MCF 10A (cell line): ENCODE results near the gene MORC1. TPM values are rescaled to one million over a fixed set of nuclear protein-coding genes. Genes with fewer than 3 reads are reported as not detected.

Experiments used
- BruUV-seq: library from RNA; stranded (reverse); fragments of 400-500 nt; replicated peaks from 2 replicates; lab custom pipeline; 2021; lab: Mats Ljungman, UMichigan
- CTCF ChIA-PET: fragments of 300-600 bp; sonication (Branson Sonifier 250); formaldehyde crosslinking; extraction: SDS; loops from one replicate; lab custom pipeline; 2021; ENCODE audit warnings: antibody characterized with exemption, inconsistent platforms; lab: Yijun Ruan, JAX
- POLR2A ChIA-PET: fragments of 300-600, 350-650 bp; sonication (Branson Sonifier 250); formaldehyde crosslinking; extraction: SDS; loops from one replicate; lab custom pipeline; 2020; ENCODE audit warnings: antibody characterized with exemption, inconsistent platforms; lab: Yijun Ruan, JAX
- DNase-seq: peaks from one replicate; pipeline ENCODE4 v3.0.0-alpha.2; 2018; ENCODE audit not compliant: unreplicated experiment
- H3K27ac Mint-ChIP-seq: one replicate; pipeline ENCODE4 v1.8.0; 2022; ENCODE audit warnings: mild to moderate bottlenecking, low read depth, mixed read lengths; ENCODE audit not compliant: unreplicated experiment
- H3K27me3 Mint-ChIP-seq: one replicate; pipeline ENCODE4 v1.8.0; 2022; ENCODE audit warnings: mixed read lengths; ENCODE audit not compliant: insufficient read depth, unreplicated experiment
- H3K36me3 Mint-ChIP-seq: one replicate; pipeline ENCODE4 v1.8.0; 2022; ENCODE audit warnings: mild to moderate bottlenecking, moderate library complexity, mixed read lengths; ENCODE audit not compliant: insufficient read depth, unreplicated experiment
- H3K4me1 Mint-ChIP-seq: one replicate; pipeline ENCODE4 v1.8.0; 2022; ENCODE audit warnings: mixed read lengths; ENCODE audit not compliant: insufficient read depth, unreplicated experiment
- H3K4me3 Mint-ChIP-seq: one replicate; pipeline ENCODE4 v1.8.0; 2022; ENCODE audit warnings: mild to moderate bottlenecking, moderate library complexity, mixed read lengths; ENCODE audit not compliant: unreplicated experiment
- H3K9me3 Mint-ChIP-seq: one replicate; pipeline ENCODE4 v1.8.0; 2022; ENCODE audit warnings: mixed read lengths; ENCODE audit not compliant: unreplicated experiment
- intact Hi-C: fragments of 100-400 bp; cut with micrococcal nuclease; formaldehyde crosslinking; loops from 2 replicates; pipeline ENCODE4 v1.14.1; 2022
- total RNA-seq: library from RNA; stranded (reverse); gene quantifications from 2 replicates; pipeline ENCODE4 v1.2.3, GENCODE V29; 2022
- TF ChIP-seq, protein P1 (sequence below): fragments of 200-600 bp; IDR thresholded peaks from one replicate; pipeline ENCODE4 v1.8.0; 2022; ENCODE audit warnings: antibody characterized with exemption, mild to moderate bottlenecking; ENCODE audit not compliant: unreplicated experiment

MORC1 gene
- total RNA-seq, 1 experiment from 2014 or later: not detected

DNA sequence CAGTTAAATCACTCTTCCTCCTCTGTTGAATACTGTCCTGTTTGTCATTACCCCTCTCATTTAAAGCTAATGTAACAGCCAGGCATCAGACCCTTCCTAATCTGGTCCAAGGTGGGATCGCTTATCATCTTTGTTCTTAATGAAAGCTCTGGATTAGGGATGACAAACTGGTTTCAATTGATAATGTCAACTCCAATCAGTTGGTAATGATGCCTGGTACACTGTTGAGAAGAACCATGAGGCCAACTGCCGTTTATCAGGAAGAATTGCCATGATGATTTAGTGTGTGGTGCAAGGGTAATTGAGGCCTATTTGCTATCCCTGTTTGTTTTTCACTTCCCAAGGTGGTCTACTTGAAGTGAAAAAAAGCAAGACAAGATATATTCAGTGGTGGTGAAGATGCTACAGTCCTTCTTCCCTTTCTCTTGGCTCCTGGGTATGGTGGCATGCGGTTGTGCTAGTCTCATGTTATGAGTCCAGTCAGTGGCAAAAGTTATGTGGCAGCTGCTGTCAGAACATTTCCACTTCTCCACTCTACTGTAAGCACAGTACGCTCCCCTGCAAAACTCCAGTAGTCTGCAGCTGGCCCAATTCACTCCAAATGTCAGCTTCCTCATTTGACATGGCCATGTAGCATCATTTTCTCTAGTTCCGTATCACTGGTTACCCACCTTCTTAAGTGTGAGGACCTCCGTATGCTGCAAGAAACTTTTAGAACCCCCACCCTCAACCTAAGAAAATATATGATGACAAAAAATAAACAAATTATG, 72.5 kb downstream of the MORC1 start:
- no peaks in the 10 kb centered on the region for H3K27me3 Mint-ChIP-seq
- no peak overlapping the region for H3K27ac Mint-ChIP-seq
- no peaks in the 10 kb centered on the region for H3K36me3 Mint-ChIP-seq
- POLR2A ChIA-PET: no interaction called here
- H3K4me3 Mint-ChIP-seq: no peak overlapping the region
- no peaks in the 10 kb centered on the region for H3K4me1 Mint-ChIP-seq
- CTCF ChIA-PET: interaction anchor here (0.9 to 1.7 kb wide), 2 partner anchors 20 to 22 kb away, joined by 3 to 8 read pairs; no protein-coding TSS in a partner anchor
- intact Hi-C loops: no loop called here
- no peaks in the 10 kb centered on the region for H3K9me3 Mint-ChIP-seq
- BruUV-seq: no TSS peak
- TF ChIP-seq, protein P1, sequence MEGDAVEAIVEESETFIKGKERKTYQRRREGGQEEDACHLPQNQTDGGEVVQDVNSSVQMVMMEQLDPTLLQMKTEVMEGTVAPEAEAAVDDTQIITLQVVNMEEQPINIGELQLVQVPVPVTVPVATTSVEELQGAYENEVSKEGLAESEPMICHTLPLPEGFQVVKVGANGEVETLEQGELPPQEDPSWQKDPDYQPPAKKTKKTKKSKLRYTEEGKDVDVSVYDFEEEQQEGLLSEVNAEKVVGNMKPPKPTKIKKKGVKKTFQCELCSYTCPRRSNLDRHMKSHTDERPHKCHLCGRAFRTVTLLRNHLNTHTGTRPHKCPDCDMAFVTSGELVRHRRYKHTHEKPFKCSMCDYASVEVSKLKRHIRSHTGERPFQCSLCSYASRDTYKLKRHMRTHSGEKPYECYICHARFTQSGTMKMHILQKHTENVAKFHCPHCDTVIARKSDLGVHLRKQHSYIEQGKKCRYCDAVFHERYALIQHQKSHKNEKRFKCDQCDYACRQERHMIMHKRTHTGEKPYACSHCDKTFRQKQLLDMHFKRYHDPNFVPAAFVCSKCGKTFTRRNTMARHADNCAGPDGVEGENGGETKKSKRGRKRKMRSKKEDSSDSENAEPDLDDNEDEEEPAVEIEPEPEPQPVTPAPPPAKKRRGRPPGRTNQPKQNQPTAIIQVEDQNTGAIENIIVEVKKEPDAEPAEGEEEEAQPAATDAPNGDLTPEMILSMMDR: no peak
- DNase-seq: no peak

DNA sequence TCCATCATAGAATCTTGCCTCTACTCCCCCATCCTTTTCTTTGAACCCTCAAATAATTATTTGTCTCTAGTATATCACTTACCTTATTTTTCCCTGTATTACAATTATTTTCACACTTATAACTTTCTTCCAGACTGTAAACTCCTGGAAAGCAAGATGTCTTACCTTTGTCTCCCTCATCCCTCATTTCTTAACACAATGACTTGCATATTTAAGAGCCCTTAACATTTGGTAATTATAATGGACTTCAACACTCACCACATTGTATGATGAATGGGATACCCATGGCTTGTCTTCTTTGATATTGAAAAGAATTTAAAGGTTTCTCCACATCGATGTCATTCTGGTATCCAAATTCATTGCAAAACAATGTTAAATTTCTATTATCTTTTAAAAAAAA, 82.9 kb downstream of the MORC1 start:
- Mint-ChIP-seq H3K27me3 (no peaks in the 10 kb centered on the region), H3K36me3 (no peaks in the 10 kb centered on the region), H3K27ac (no peak overlapping the region), H3K4me1 (no peaks in the 10 kb centered on the region), H3K9me3 (peaks cover 11% of the 10 kb centered on the region), H3K4me3 (no peak overlapping the region)
- intact Hi-C loops: no loop called here
- DNase-seq: no peak
- no TSS peak for BruUV-seq
- POLR2A ChIA-PET: no interaction called here
- TF ChIP-seq, protein P1: no peak
- CTCF ChIA-PET: interaction anchor here (1.8 kb wide), 1 partner anchor 11 kb away, joined by 12 read pairs; no protein-coding TSS in a partner anchor

DNA sequence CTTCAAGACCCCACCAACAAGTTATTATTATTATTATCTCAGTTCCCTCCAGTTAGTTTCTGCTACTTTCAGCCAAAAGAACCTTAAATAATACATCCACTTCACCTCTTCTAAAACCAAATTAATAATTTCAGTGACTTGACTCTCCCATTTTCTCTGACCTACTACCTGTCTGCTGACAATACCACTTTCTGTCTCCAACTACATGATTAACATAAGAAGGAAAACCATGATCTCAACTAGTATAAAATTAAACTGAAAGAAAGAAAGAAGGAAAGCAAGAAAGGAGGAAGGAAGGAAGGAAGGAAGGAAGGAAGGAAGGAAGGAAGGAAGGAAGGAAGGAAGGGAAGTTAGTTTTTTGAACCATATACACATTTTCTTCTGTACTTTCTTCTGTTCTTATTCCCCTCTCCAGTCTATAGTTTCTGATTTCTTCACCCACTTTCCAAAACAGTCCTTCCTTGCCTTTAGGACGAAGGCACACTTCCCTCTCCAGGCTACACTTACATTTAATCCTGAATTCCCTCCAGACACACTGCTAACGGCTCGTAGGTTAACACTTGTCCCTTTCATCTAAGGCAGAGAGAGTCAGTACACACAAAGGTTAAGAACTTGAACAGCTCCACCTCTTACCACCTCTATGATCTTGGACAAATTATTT, 84.8 kb downstream of the MORC1 start:
- Mint-ChIP-seq H3K27me3 (no peaks in the 10 kb centered on the region), H3K27ac (no peak overlapping the region), H3K4me3 (no peak overlapping the region), H3K9me3 (peaks cover 8% of the 10 kb centered on the region), H3K36me3 (no peaks in the 10 kb centered on the region), H3K4me1 (no peaks in the 10 kb centered on the region)
- ChIA-PET CTCF (interaction anchor here (1.5 kb wide), 1 partner anchor 10 kb away, joined by 3 read pairs; no protein-coding TSS in a partner anchor), POLR2A (no interaction called here)
- BruUV-seq: no TSS peak
- intact Hi-C loops: no loop called here
- TF ChIP-seq, protein P1: no peak
- no peak for DNase-seq

DNA sequence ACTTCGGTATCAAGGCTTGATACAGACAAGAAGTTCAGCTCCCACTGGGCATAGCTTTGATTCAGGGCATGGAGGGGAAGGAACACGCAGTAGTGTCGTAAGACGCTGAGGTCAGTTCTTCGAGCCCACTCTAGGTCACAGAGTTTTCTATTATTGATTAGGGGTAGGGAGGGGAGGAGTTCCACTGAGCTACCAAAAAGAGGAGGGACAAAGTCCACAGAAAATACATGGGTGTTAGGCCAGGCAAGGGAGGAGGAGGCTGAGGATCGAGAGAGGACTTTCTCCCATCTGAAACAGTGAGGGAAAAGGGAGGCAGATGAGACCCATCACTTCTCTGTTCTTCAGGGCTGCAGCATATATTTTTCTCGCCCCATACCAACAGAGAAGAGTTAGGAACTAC, 89.2 kb downstream of the MORC1 start:
- DNase-seq: no peak
- TF ChIP-seq, protein P1: no peak
- Mint-ChIP-seq H3K36me3 (no peaks in the 10 kb centered on the region), H3K27me3 (no peaks in the 10 kb centered on the region), H3K4me3 (no peak overlapping the region), H3K4me1 (no peaks in the 10 kb centered on the region), H3K27ac (no peak overlapping the region), H3K9me3 (no peaks in the 10 kb centered on the region)
- CTCF ChIA-PET: interaction anchor here (1.2 kb wide), 1 partner anchor 11 kb away, joined by 3 read pairs; no protein-coding TSS in a partner anchor
- POLR2A ChIA-PET: no interaction called here
- intact Hi-C loops: no loop called here
- no TSS peak for BruUV-seq
